SH-SY5Y (cell line): ENCODE measurements around the gene ENO3.

ENCODE experiments used
- GATA2 ChIP-seq: IDR thresholded peaks from 2 replicates; pipeline ENCODE4 v1.6.1; 2011; ENCODE audit warnings: mild to moderate bottlenecking, low read depth, low read length
- GATA3 ChIP-seq: IDR thresholded peaks from 2 replicates; pipeline ENCODE4 v1.6.1; 2011; ENCODE audit warnings: low read depth, mild to moderate bottlenecking, low read length, moderate library complexity

- no peak for TF ChIP-seq GATA2
- TF ChIP-seq GATA3 = no peak
These were observed 567 bp downstream of the ENO3 start for GRCh38 chr17:4951486-4951885.
